ENCODE results near the gene ZBTB46. TPM values are rescaled to one million over a fixed set of nuclear protein-coding genes. Genes with fewer than 3 reads are reported as not detected.
A peak's percentile ranks its signal among the peaks of the same experiment; 100 is the strongest.

Gene ZBTB46
- total and polyA plus RNA-seq, 10 of the 15 experiments (the other 5 are each of a cell fraction or from before 2014, with no cell fraction given) = 0.15 to 0.92 (median 0.34) TPM

GRCh38 chr20:63847237-63848002, 16.4 kb upstream of the ZBTB46 start (continued):
- TF ChIP-seq ZNF687 (IDR thresholded peaks at IDR 0.05) (no peak), BRCA1 (IDR thresholded peaks at IDR 0.05; ENCODE audit: low read depth, low read length) (no peak), TCF7 (IDR thresholded peaks at IDR 0.05; ENCODE audit: borderline replicate concordance) (no peak), RAD21 (IDR thresholded peaks at IDR 0.05; ENCODE audit: insufficient read depth, low read depth, low read length) (no peak), IKZF1 (conservative IDR thresholded peaks at IDR 0.05) (peak; percentile 63), ZBED1 (IDR thresholded peaks at IDR 0.05; ENCODE audit: borderline replicate concordance) (no peak), HSF1 (IDR thresholded peaks at IDR 0.05; ENCODE audit: low read depth, low read length) (no peak), WRNIP1 (IDR thresholded peaks at IDR 0.05; ENCODE audit: borderline replicate concordance, low read depth, low read length) (no peak), RFX5 (IDR thresholded peaks at IDR 0.05; ENCODE audit: low read depth, low read length) (no peak), ZNF217 (IDR thresholded peaks at IDR 0.05) (no peak), EZH2 (IDR thresholded peaks at IDR 0.05; ENCODE audit: borderline replicate concordance, control insufficient read depth, low read depth, low read length) (no peak), SMARCA5 (IDR thresholded peaks at IDR 0.05) (no peak), SIN3A (IDR thresholded peaks at IDR 0.05; ENCODE audit: low read depth, low read length) (no peak), TARDBP (IDR thresholded peaks at IDR 0.05; ENCODE audit: borderline replicate concordance) (no peak), RUNX3 (IDR thresholded peaks at IDR 0.05; ENCODE audit: low read length) (peak; percentile 35), PAX5 (IDR thresholded peaks at IDR 0.05; ENCODE audit: borderline replicate concordance, low read depth, low read length) (no peak), BCL3 (IDR thresholded peaks at IDR 0.05; ENCODE audit: borderline replicate concordance, insufficient read depth, low read depth, low read length, poor library complexity, severe bottlenecking) (peak; percentile 98)

All from GM12878 (cell line).